Measurements from ENCODE around the gene SLC2A13.
"Not testable (repeated sequence)": the region's sequence is repeated elsewhere in the genome, so short reads cannot be mapped to it uniquely, and the experiment has no call there.

DNA sequence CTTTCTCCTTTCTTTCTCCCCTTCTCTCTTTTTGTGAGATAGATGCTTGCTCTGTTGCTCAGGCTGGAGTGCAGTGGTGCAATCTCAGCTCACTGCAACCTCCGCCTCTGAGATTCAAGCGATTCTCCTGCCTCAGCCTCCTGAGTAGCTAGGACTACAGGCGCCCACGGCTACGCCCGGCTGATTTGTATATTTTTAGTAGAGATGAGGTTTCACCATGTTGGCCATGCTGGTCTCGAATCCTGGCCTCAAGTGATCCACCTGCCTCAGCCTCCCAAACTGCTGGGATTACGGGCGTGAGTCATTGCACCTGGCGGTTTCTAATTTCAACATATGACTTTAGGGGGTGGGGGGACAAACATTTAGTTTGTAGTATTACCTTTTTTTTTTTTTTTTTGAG lies 293.4 kb downstream of the SLC2A13 start:
- not testable (repeated sequence) for TF ChIP-seq CTCF (conservative IDR thresholded peaks at IDR 0.05); EZH2 (IDR thresholded peaks at IDR 0.05; ENCODE audit: low read depth)
